CD4-positive, alpha-beta T cell treated with Interleukin-15 for 1 hour (primary cell): ENCODE measurements around the gene NFYC.
"Not testable (repeated sequence)": the region's sequence is repeated elsewhere in the genome, so short reads cannot be mapped to it uniquely, and the experiment has no call there.

ENCODE experiments used
- DNase-seq: peaks from one replicate; pipeline ENCODE4 v3.0.0-alpha.2; 2020

Gene NFYC

GRCh38 chr1:40708750-40709099, 17.2 kb downstream of the NFYC start:
- DNase-seq, result no peak

GRCh38 chr1:40709100-40709801, 17.7 kb downstream of the NFYC start:
- DNase-seq, result peak; percentile 86

DNA sequence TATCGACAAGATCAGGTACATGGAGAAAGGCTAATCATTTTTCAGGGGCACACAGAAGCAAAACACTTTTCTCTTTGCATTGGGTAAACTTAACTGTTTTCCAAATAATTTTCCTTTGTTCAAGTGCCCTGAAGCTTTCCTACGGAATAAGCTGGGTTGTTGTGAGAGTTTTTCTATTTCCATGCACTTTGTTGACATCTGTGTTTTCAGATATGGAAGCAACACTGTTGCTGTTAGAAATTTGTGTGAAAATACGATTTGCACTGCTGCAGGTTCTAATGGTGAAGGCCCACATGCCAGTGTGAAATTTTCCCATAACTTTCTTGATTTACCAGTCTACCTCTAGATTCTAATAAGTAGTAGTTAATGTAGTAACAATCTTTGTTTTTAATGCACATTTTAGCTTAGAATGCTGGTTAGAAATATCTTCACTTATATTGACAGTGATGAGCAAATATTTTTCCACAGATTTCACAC, 18.3 kb downstream of the NFYC start:
- no peak for DNase-seq

DNA sequence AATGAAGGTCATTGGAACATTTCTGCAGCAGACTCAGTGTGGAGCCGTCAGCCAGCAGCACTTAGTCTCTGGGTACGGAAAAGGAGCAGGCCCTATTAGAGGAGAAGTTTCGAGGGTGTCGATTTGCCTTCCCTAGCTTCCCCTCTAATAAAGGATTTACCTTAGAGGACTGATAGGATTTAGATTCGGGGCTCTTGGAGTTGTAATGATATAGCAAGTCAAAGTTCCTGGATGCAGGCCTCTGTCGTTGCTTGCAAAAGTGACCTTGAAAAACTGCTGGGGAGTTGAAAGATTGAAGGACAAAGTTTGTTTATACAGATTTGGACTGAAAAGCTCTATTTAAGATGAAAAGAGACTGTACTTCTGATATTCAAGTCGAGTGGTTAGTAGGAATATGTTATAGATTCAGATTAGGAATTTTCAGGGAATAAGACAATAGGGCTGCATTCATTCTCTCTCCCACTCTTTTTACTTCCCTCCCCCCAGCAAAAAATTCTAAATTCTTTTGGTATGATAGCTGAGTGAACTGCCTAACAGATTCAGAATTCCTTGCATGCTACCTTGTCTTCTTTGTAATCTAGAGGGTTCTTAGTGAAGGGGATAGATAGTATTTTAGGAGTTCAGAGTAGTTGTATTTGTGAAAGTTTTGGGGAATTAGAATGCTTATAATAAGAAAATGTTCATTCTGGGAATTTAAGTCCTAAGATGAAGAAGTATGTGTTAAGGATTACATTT, 19.2 kb downstream of the NFYC start:
- DNase-seq, result no peak

DNA sequence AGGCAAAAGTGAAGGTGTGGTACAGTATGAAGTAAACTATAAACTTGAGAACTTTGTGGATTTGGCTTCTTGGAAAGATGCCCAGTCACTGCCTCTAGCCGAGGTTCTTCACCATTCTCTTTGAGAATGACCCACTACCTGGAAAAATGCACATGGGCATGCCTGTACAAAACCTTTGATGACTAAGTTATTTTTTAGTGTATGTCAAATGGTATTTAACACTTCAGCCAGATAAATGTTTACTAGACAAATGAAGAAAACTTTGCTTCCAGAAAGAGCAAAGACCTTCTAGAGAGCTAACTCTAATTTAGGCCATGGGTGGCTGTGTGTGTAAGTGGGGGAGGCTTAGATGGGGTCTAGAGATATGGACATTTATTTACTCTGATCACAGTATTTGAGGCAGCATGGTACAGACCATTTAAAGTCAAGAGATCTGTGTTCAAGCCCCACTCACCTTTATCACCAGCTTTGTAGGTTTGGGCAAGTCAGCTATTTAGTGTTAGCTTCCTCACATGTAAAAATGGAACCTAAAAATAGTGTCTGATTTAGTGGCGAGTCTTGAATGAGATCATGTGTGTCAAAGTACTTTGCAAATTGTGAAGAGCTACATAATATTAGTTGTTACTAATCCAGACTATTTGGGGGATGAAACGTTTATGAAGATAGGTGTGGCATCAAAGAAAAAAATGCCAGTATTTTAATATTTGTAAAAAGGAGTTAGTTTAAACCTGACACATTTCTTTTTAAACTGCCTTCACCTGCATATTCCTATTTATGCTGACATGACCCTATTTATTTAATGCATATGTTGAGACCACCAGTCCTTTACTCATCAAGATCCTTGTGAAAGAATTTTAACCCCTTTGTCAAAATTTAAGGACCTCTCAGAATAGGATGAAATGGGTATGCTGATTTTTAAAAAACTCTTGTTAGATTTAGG, 20.2 kb downstream of the NFYC start:
- DNase-seq, result no peak

DNA sequence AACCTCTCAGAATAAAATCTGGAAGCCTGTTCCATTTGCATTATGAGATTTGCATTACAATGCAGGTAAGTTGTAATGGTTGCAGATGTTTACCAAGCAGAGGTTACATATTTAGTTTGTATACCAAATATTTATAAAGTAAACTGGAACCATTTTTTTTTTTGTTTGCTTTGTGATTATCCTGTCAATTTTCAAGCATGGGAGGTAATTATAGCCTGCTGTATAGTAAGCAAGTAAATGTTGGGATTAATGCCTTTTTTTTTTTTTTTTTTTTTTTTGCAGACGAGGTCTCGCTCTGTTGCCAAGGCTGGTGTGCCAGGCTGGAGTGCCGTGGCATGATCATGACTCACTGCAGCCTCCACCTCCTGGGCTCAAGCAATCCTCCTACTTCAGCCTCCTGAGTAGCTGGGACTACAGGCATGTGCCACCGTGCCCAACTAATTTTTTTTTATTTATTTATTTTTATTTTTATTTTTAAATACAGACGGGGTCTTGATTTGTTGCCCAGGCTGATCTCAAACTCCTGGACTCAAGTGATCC, 21.0 kb downstream of the NFYC start:
- DNase-seq, result no peak

DNA sequence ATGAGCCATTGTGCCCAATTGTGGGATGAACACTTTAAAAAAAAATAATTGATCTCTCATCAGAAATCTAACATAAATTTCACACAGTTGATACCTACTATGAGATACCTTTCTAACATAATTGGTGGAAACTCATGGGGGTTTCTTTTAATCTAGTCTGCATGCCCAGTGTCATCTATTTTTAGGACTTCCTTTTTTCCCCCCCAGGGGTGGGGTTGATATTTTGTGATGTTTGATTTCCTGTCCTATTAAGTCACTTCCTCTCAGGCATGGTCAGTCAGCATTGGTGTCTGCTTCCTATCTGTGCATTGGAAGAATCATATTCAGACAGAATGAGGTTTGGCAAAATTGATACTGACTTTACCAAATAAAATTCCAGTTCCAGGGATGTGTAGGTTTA, 21.5 kb downstream of the NFYC start:
- peak; percentile 61 for DNase-seq

GRCh38 chr1:40715491-40716059, 24.1 kb downstream of the NFYC start:
- DNase-seq, result no peak

DNA sequence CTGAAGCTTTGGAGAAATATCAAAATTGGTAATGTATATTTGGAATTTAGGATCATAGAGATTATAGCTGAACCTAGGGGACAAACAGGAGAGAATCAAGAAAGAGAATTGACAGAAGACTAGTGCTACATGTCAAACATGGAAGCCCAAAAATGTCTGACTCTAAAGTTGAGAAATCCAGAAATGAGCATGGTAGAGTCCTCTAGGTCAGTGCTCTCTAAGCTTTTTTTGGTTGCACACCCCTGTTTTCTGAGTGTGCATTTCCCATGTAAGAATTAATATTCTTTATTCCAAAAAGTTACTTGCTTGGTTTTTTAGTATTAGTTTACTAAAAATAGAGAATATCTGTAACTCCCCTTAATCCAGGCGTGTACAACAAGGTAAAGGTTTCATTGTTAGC, 25.6 kb downstream of the NFYC start:
- DNase-seq, result no peak

DNA sequence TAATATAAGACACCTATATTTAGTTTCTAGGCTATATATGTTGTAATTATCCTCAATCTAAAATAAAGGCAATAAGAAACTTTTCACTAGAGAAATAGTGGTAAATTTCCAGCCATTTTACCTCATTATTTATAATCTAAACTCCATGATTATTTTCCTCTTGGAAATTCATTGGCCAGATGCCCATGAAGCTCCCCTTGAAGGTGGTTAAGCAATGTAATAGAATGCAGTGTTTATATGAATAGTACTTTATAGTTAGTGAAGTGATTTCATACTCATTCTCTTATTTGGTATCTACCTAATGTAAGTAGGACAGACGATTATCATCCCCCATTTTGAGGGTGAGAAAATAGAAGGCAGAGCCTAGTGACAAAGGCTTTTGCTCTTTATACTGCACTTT, 26.5 kb downstream of the NFYC start:
- DNase-seq, result no peak

DNA sequence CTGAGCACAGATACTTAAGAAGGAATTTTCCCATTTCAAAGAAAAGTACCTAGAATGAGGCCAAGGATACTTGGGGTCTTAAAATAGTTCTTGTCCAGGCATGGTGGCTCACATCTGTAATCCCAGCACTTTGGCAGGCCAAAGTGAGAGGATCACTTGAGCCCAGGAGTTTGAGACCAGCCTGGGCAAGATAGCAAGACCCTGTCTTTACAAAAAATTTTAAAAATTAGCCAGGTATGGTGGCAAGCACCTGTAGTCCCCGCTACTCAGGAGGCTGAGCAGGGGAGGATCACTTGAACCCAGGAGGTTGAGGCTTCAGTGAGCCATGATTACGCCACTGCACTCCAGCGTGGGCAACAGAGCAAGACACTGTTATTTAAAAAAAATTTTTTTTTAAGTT, 29.0 kb downstream of the NFYC start:
- no peak for DNase-seq

DNA sequence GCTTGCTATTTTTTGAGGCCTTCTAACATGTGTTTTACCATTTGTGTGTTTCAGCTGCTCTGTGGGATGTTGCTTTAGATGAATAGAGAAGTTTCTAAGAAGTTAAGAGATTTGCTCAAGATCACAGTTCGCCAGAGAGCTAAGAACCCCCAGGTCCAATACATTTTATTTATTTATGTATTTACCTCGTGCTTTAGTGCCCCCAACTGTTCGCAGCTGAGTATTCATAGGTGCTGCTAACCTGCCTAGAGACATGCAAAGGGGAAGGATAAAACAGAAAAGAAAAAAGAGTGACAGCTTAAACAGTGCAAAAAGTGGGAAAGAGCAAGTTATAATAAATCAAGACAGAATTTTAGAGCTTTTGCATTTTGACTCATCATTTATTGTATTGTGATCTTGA, 31.1 kb downstream of the NFYC start:
- DNase-seq, result no peak

- DNase-seq, result no peak
These were observed 31.9 kb downstream of the NFYC start for GRCh38 chr1:40723196-40723955.

DNA sequence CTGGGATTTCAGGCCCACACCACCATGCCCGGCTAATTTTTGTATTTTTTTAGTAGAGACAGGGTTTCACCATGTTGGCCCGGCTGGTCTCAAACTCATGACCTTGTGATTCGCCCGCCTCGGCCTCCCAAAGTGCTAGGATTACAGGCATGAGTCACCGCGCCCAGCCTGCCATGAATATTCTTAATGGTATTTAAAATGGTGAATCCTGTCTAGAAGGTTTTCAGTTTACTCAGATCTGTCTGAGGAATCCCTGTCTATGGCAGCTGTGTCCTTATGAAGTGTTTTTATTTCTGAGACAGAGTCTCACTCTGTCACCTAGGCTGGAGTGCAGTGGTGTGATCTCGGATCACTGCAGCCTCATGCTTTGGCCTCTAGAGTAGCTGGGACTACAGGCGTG, 36.2 kb downstream of the NFYC start:
- not testable (repeated sequence) for DNase-seq

DNA sequence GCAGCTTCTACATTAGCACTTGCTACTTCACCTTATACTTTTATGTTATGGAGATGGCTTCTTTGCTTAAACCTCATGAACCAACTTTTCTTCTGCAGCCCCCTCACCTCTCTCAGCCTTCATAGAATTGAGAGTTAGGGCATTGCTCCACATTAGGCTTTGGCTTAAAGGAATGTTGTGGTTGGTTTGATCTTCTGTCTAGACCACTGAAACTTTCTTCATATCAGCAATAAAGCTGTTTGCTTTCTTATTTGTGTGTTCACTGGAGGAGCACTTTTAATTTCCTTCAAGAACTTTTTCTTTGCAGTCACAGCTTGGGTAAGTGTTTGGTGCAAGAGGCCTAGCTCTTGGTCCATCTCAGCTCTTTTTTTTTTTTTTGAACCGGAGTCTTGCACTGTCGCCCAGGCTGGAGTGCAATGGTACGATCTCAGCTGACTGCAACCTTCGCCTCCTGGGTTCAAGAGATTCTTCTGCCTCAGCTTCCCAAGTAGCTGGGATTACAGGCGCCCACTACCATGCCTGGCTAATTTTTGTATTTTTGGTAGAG, 37.9 kb downstream of the NFYC start:
- DNase-seq, result not testable (repeated sequence)

DNA sequence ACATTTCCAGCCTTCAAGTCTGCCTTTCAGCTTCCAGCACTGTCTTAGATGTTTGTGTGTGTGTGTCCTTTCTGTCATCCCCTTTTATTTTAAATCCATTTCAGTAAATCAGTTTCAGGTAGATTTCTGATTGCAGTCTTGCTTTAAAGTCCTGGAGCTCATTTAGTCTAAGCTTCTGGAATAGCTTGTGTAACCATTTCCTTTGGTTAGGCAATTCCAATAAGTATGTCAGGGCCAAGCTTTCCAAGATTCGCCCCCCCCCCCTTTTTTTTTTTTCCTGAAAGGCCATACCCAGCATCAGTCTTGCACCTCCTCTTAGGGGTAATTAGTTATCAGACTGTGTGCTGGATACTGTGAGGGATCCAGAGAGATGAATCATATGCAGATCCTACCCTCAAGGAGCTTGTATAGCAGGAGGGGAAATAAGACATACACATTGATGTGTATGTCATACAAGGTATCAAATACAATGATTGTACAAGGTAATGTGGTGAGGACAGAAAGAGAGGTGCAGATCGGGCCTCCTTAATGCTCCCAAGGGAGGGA, 41.3 kb downstream of the NFYC start:
- DNase-seq, result no peak

GRCh38 chr1:40734882-40735628, 43.6 kb downstream of the NFYC start:
- no peak for DNase-seq

DNA sequence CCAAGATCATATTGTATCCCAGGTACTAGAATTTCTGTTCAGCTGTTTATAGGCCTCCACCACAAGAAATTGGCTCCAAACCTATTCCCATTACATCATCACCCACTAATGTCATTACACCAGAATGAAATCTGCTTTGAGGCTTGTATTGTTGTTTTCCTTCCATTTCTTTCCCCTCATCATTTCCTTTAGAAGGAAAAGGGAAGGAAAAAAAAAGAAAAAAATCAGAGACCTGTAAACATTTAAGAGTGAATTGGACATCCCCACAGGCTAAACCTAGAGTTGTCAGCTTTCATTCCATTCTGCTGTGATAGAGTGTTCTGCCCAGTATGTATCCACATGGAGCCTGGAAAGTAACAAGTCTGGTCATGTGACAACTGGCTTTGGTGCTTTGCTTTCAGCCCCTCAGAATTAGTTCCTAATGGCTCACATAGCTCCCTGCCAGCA, 44.6 kb downstream of the NFYC start:
- no peak for DNase-seq

- no peak for DNase-seq
These were observed 47.3 kb downstream of the NFYC start for GRCh38 chr1:40738831-40739230.

- no peak for DNase-seq
These were observed 48.0 kb downstream of the NFYC start for GRCh38 chr1:40739455-40740008.
